SU-DHL-6 (cell line): Measurements from ENCODE around the gene IGFBP6.

Experiments
- H2AFZ ChIP-seq: fragments of 200-600 bp; sonication (generic); 2 replicates; pipeline ENCODE4 v1.6.1; 2014; ENCODE audit warnings: low read depth, mild to moderate bottlenecking, moderate library complexity, mixed read lengths, antibody characterized with exemption, low read length; ENCODE audit not compliant: severe bottlenecking
- H3F3A ChIP-seq: fragments of 200-600 bp; shearing (Covaris generic); 2 replicates; pipeline ENCODE4 v1.6.0; 2016; ENCODE audit warnings: antibody characterized with exemption, mild to moderate bottlenecking; ENCODE audit not compliant: insufficient read depth
- H3K27ac ChIP-seq: fragments of 200-600 bp; sonication (generic); 2 replicates; pipeline ENCODE4 v1.5.1; 2016; ENCODE audit warnings: low read depth, mild to moderate bottlenecking, low read length, moderate library complexity, mixed read lengths
- H3K27me3 ChIP-seq: fragments of 200-600 bp; sonication (generic), shearing (Covaris generic); 2 replicates; pipeline ENCODE4 v1.6.0; 2014; ENCODE audit warnings: mild to moderate bottlenecking, low read length
- H3K36me3 ChIP-seq: fragments of 200-600 bp; sonication (generic); 2 replicates; pipeline ENCODE4 v1.6.1; 2014; ENCODE audit warnings: mild to moderate bottlenecking, low read length, mixed read lengths
- H3K4me2 ChIP-seq: fragments of 300-600, 200-600 bp; shearing (Covaris generic), sonication (generic); 2 replicates; pipeline ENCODE4 v1.6.0; 2014; ENCODE audit warnings: low read length, low read depth, mild to moderate bottlenecking; ENCODE audit not compliant: poor library complexity, severe bottlenecking
- H3K4me3 ChIP-seq: fragments of 200-600 bp; sonication (generic); 2 replicates; pipeline ENCODE4 v1.5.1; 2014; ENCODE audit warnings: antibody characterized with exemption, low read length, mild to moderate bottlenecking, mixed read lengths; ENCODE audit not compliant: insufficient read depth, poor library complexity, severe bottlenecking
- H3K79me2 ChIP-seq: fragments of 200-600 bp; sonication (generic); 2 replicates; pipeline ENCODE4 v1.6.1; 2014; ENCODE audit warnings: mild to moderate bottlenecking, low read length, moderate library complexity; ENCODE audit not compliant: insufficient read depth
- H3K9ac ChIP-seq: fragments of 200-600 bp; sonication (generic); 2 replicates; pipeline ENCODE4 v1.7.0; 2014; ENCODE audit warnings: mild to moderate bottlenecking, low read length
- H3K9me2 ChIP-seq: fragments of 200-600 bp; sonication (generic); replicated peaks from 2 replicates; pipeline ENCODE4 v1.6.1; 2014; ENCODE audit warnings: low read length; ENCODE audit not compliant: insufficient read depth
- H3K9me3 ChIP-seq: fragments of 200-600 bp; sonication (generic); 2 replicates; pipeline ENCODE4 v1.6.1; 2014; ENCODE audit warnings: low read length, mixed read lengths; ENCODE audit not compliant: insufficient read depth
- H4K20me1 ChIP-seq: fragments of 200-600 bp; sonication (generic); 2 replicates; pipeline ENCODE4 v1.6.1; 2014; ENCODE audit warnings: low read depth, mild to moderate bottlenecking, antibody characterized with exemption, low read length, moderate library complexity, mixed read lengths
- EZH2phosphoT487 ChIP-seq: fragments of 200-600 bp; sonication (generic), shearing (Covaris generic); conservative IDR thresholded peaks from 2 replicates; pipeline ENCODE4 v1.6.1; 2018; ENCODE audit warnings: mild to moderate bottlenecking, antibody characterized with exemption, low read length, moderate library complexity, mixed read lengths
- TF ChIP-seq, protein P1 (sequence below): fragments of 200-600 bp; sonication (generic); IDR thresholded peaks from one replicate; pipeline ENCODE4 v1.5.1; 2017; ENCODE audit warnings: antibody characterized with exemption, mild to moderate bottlenecking, low read length, moderate library complexity; ENCODE audit not compliant: insufficient read depth, poor library complexity, severe bottlenecking

The IGFBP6 gene

DNA sequence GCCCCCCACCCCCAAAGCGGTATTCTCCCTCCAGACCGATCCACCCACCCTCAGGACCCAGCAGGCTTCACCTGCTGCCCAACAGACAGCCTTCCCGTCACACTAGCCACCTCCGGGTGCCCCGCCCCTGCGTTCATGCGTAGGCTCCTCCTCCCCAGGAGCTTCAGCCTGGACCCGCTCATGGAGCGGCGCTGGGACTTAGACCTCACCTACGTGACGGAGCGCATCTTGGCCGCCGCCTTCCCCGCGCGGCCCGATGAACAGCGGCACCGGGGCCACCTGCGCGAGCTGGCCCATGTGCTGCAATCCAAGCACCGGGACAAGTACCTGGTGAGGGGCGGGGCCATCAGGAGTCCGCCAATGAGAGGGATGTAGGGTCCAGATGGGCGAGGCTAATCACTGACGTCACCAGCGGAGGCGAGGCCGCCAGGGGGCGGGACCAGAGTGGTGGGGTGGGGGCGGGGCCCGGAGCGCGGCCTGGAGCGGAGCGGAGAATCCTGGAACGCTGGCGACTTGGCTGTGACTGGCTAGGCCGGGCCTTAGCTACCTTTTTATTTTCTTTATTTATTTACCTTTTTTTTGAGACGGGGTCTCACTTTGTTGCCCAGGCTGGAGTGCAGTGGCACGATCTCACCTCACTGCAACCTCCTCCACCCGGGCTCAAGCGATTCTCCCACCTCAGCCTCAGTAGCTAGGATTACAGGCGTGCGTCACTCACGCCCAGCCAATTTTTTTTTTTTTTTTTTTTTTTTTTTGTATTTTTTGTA, 43.2 kb upstream of the IGFBP6 start:
- Histone ChIP-seq H3K9ac (peak overlapping the region; percentile 58), H2AFZ (peak overlapping the region; percentile 82)
- TF ChIP-seq EZH2phosphoT487 = no peak
- TF ChIP-seq, protein P1, sequence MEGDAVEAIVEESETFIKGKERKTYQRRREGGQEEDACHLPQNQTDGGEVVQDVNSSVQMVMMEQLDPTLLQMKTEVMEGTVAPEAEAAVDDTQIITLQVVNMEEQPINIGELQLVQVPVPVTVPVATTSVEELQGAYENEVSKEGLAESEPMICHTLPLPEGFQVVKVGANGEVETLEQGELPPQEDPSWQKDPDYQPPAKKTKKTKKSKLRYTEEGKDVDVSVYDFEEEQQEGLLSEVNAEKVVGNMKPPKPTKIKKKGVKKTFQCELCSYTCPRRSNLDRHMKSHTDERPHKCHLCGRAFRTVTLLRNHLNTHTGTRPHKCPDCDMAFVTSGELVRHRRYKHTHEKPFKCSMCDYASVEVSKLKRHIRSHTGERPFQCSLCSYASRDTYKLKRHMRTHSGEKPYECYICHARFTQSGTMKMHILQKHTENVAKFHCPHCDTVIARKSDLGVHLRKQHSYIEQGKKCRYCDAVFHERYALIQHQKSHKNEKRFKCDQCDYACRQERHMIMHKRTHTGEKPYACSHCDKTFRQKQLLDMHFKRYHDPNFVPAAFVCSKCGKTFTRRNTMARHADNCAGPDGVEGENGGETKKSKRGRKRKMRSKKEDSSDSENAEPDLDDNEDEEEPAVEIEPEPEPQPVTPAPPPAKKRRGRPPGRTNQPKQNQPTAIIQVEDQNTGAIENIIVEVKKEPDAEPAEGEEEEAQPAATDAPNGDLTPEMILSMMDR = no peak

DNA sequence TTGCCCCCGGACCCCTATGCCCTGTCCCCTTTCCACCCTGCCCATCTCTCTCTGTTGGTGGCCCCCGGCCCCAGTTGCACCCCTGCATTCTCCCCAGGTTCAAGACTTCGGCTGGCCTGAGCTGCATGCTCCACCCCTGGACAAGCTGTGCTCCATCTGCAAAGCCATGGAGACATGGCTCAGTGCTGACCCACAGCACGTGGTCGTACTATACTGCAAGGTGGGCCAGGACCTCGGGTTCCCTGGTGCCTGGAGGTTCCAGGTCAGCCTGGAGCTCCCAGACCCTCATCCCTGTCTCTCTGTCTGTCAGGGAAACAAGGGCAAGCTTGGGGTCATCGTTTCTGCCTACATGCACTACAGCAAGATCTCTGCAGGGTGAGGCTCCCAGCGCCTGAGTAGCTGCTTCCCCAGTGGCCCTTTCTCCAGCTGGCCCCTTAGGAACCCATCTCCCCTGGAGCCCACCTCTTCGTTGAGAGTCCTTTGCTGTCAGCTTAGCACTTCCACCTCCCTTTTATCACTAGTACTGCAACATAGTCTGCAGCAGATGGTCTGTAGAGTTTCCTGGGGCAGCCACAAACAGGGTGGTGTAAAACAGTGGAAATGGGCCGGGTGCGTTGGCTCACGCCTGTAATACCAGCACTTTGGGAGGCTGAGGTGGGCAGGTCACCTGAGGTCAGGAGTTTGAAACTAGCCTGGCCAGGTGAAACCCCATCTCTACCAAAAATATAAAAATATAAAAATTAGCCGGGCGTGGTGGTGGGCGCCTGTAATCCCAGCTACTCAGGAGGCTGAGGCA, 41.8 kb upstream of the IGFBP6 start:
- Histone ChIP-seq H3K4me3 (no peak overlapping the region), H2AFZ (no peak overlapping the region), H4K20me1 (no peaks in the 10 kb centered on the region), H3K79me2 (no peaks in the 10 kb centered on the region), H3K36me3 (no peaks in the 10 kb centered on the region), H3K9me2 (no peaks in the 10 kb centered on the region), H3K27me3 (no peaks in the 10 kb centered on the region), H3F3A (peaks cover 6% of the 10 kb centered on the region), H3K9ac (no peak overlapping the region), H3K27ac (no peak overlapping the region), H3K9me3 (no peaks in the 10 kb centered on the region), H3K4me2 (no peak overlapping the region)
- TF ChIP-seq, protein P1 = no peak
- TF ChIP-seq EZH2phosphoT487 = no peak

More for the DNA sequence above, 43.2 kb upstream of the IGFBP6 start:
- Histone ChIP-seq H3K4me3 (peak overlapping the region; percentile 93), H4K20me1 (no peaks in the 10 kb centered on the region), H3K9me3 (no peaks in the 10 kb centered on the region), H3K36me3 (no peaks in the 10 kb centered on the region), H3K27me3 (no peaks in the 10 kb centered on the region), H3K79me2 (no peaks in the 10 kb centered on the region), H3F3A (peaks cover 6% of the 10 kb centered on the region), H3K4me2 (peak overlapping the region; percentile 60), H3K27ac (peak overlapping the region; percentile 12; the same call in 1 of the 2 replicates), H3K9me2 (no peaks in the 10 kb centered on the region)

DNA sequence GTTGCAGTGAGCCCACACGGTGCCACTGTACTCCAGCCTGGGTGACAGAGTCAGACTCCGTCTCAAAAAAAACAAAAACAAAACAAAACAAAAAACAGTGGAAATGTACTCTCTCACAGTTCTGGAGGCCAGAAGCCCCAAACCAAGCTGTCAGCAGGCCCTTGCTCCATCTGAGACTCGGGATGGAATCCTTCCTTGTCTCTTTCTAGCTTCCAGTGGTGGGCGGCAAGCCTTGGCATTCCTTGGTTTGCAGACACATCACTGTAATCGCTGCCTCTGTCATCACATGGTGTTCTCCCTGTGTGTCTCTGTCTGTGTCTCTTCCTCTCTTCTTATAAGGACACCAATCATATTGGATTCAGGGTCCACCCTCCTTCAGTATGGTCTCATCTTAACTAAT, 41.2 kb upstream of the IGFBP6 start:
- no peak overlapping the region for H2AFZ ChIP-seq

More for the DNA sequence above, 41.2 kb upstream of the IGFBP6 start:
- Histone ChIP-seq H3K9ac (no peak overlapping the region), H3K4me3 (no peak overlapping the region), H3K27me3 (no peaks in the 10 kb centered on the region), H3K27ac (no peak overlapping the region), H4K20me1 (no peaks in the 10 kb centered on the region), H3K36me3 (no peaks in the 10 kb centered on the region), H3K9me2 (no peaks in the 10 kb centered on the region), H3F3A (peaks cover 6% of the 10 kb centered on the region; the same call in 1 of the 2 replicates), H3K79me2 (no peaks in the 10 kb centered on the region), H3K4me2 (no peak overlapping the region), H3K9me3 (no peaks in the 10 kb centered on the region)
- TF ChIP-seq EZH2phosphoT487 = no peak
- TF ChIP-seq, protein P1 = no peak
